Sigmoid colon (tissue), 7 donors: Measurements from ENCODE around the gene SLC39A6. TPM values are rescaled to one million over a fixed set of nuclear protein-coding genes. Genes with fewer than 3 reads are reported as not detected.
"Not testable (repeated sequence)": the region's sequence is repeated elsewhere in the genome, so short reads cannot be mapped to it uniquely, and the experiment has no call there.

Source experiments
- DNase-seq: peaks from one replicate; pipeline ENCODE4 v3.0.0-alpha.2; 2019
- H3K27ac ChIP-seq, 4 donors: fragments of 200-600 bp; sonication (generic); one replicate each; pipeline ENCODE4 v1.5.1; 2016 to 2019; ENCODE audit warnings: mild to moderate bottlenecking in 1 of 4
- H3K27me3 ChIP-seq, 3 donors: fragments of 200-600 bp; sonication (generic); one replicate each; pipeline ENCODE4 v1.5.1; 2019; ENCODE audit warnings: mild to moderate bottlenecking in 1 of 3
- H3K36me3 ChIP-seq, 4 donors: fragments of 200-600 bp; sonication (generic); one replicate each; pipeline ENCODE4 v1.5.1; 2016 to 2019
- H3K4me1 ChIP-seq, 4 donors: fragments of 200-600 bp; sonication (generic); one replicate each; pipeline ENCODE4 v1.5.1; 2017 to 2019
- H3K4me3 ChIP-seq, 4 donors: fragments of 200-600 bp; sonication (generic); one replicate each; pipeline ENCODE4 v1.5.1; 2017 to 2019; ENCODE audit warnings: mild to moderate bottlenecking in 2 of 4, moderate library complexity in 1 of 4
- H3K9me3 ChIP-seq, 4 donors: fragments of 200-600 bp in 3 of 4; sonication (generic) in 3 of 4; one replicate each; pipeline versions ENCODE4 v1.5.1 to v1.6.1; 2013 to 2019
- CTCF ChIP-seq, 4 experiments: fragments of 450-650 bp in 3 of 4; fragments of 200-600 bp in 1 of 4; IDR thresholded peaks; one replicate each; pipeline ENCODE4 v1.5.1; 2016 to 2019; ENCODE audit warnings: antibody characterized with exemption in 4 of 4, mild to moderate bottlenecking in 3 of 4, moderate library complexity in 2 of 4
- EP300 ChIP-seq, 4 donors: sonication (generic); formaldehyde crosslinking; IDR thresholded peaks; one replicate each; pipeline ENCODE4 v1.6.1; 2017; ENCODE audit warnings: antibody characterized with exemption in 4 of 4
- POLR2A ChIP-seq, 2 donors: fragments of 450-650 bp; IDR thresholded peaks; one replicate each; pipeline ENCODE4 v1.6.1; 2016; ENCODE audit warnings: antibody characterized with exemption in 2 of 2, mild to moderate bottlenecking in 2 of 2, moderate library complexity in 2 of 2
- POLR2AphosphoS5 ChIP-seq, 4 donors: sonication (generic); formaldehyde crosslinking; IDR thresholded peaks; one replicate each; pipeline ENCODE4 v1.6.1; 2017; ENCODE audit warnings: antibody characterized with exemption in 4 of 4
- WGBS, 2 donors: extraction: QIAGEN DNeasy Blood & Tissue Kit; methylation state at CpG; one replicate each; pipeline ENCODE4 v1.1.7; 2013; 5-methylcytosine and 5-hydroxymethylcytosine counted together
- intact Hi-C: fragments of 100-400 bp; cut with DNase I; formaldehyde crosslinking; loops from one replicate; pipeline ENCODE4 v1.15.1; 2023
- polyA plus RNA-seq, 3 donors: library from polyadenylated mRNA; stranded (reverse); fragments of 200-250 nt; gene quantifications; one replicate each; pipeline ENCODE4 v1.2.3, GENCODE V29; 2013
- total RNA-seq, 4 donors: library from RNA; depleted of rRNA; stranded (reverse); fragments of >200 nt; gene quantifications; one replicate each; pipeline ENCODE4 v1.1.0, GENCODE V29; 2016
- donor health status: healthy with polysubstance abuse.
- donor health status: Bipolar disorder and iron deficiency.
- donor health status: healthy.

The SLC39A6 gene
- total and polyA plus RNA-seq, 7 donors, result 1.8 to 34.6 (median 28.1) TPM

GRCh38 chr18:36120297-36120696 is 8.8 kb downstream of the SLC39A6 start:
- Histone ChIP-seq H3K27me3 (no peaks in the 10 kb centered on the region), H3K4me1 (no peaks in the 10 kb centered on the region), H3K9me3 (no peaks in the 10 kb centered on the region), H3K27ac (no peak overlapping the region), H3K36me3 (peaks cover 5 to 59% (median 7%) of the 10 kb centered on the region in 4 donors), H3K4me3 (no peak overlapping the region)
- no peak for DNase-seq
- TF ChIP-seq CTCF (IDR thresholded peaks at IDR 0.05) (no peak), POLR2A (IDR thresholded peaks at IDR 0.05) (no peak), POLR2AphosphoS5 (IDR thresholded peaks at IDR 0.05) (no peak), EP300 (IDR thresholded peaks at IDR 0.05) (no peak)
- intact Hi-C loops, result no loop called here
- 83 to 86% methylated on average over 3 of the region's 3 CpGs for WGBS, 2 donors

- DNase-seq, H3K4me3 ChIP-seq, H3K4me1 ChIP-seq, H3K27me3 ChIP-seq, H3K9me3 ChIP-seq, intact Hi-C loops, H3K27ac ChIP-seq: not testable (repeated sequence)
- WGBS, 2 donors, result 92 to 95% methylated on average over 11 of the region's 11 CpGs
- peaks cover 3 to 67% (median 15%) of the 10 kb centered on the region in 4 donors for H3K36me3 ChIP-seq
Measured at GRCh38 chr18:36116771-36117170, 12.4 kb downstream of the SLC39A6 start.

- Histone ChIP-seq H3K27me3 (no peaks in the 10 kb centered on the region), H3K4me1 (no peaks in the 10 kb centered on the region), H3K4me3 (no peak overlapping the region), H3K36me3 (peaks cover 0 to 74% (median 20%) of the 10 kb centered on the region in 4 donors), H3K9me3 (no peaks in the 10 kb centered on the region), H3K27ac (no peak overlapping the region)
- intact Hi-C loops, result no loop called here
- DNase-seq, result no peak
- 88 to 89% methylated on average over 1 of the region's 1 CpG for WGBS, 2 donors
- TF ChIP-seq POLR2AphosphoS5 (IDR thresholded peaks at IDR 0.05), result no peak
- TF ChIP-seq POLR2A (IDR thresholded peaks at IDR 0.05), result no peak
- TF ChIP-seq CTCF (IDR thresholded peaks at IDR 0.05), result no peak
- no peak for TF ChIP-seq EP300 (IDR thresholded peaks at IDR 0.05)
Measured at GRCh38 chr18:36114738-36115137, 14.4 kb downstream of the SLC39A6 start.

- H3K9me3 ChIP-seq, result no peaks in the 10 kb centered on the region
- intact Hi-C loops, result no loop called here
- no peak for DNase-seq
- no peaks in the 10 kb centered on the region for H3K27me3 ChIP-seq
- H3K4me1 ChIP-seq, result no peaks in the 10 kb centered on the region
- no peak overlapping the region for H3K27ac ChIP-seq
- TF ChIP-seq EP300 (IDR thresholded peaks at IDR 0.05) (no peak), CTCF (IDR thresholded peaks at IDR 0.05) (no peak), POLR2AphosphoS5 (IDR thresholded peaks at IDR 0.05) (no peak), POLR2A (IDR thresholded peaks at IDR 0.05) (no peak)
- H3K4me3 ChIP-seq, result no peak overlapping the region
- H3K36me3 ChIP-seq, result peaks cover 0 to 79% (median 21%) of the 10 kb centered on the region in 4 donors
- 88 to 89% methylated on average over 4 of the region's 4 CpGs for WGBS, 2 donors
Measured at GRCh38 chr18:36114251-36114650, 14.9 kb downstream of the SLC39A6 start.

GRCh38 chr18:36112302-36112701 is 16.8 kb downstream of the SLC39A6 start:
- TF ChIP-seq POLR2AphosphoS5 (IDR thresholded peaks at IDR 0.05), result no peak
- TF ChIP-seq POLR2A (IDR thresholded peaks at IDR 0.05), result no peak
- TF ChIP-seq CTCF (IDR thresholded peaks at IDR 0.05), result no peak
- TF ChIP-seq EP300 (IDR thresholded peaks at IDR 0.05), result no peak
- no peak for DNase-seq
- no peaks in the 10 kb centered on the region for H3K27me3 ChIP-seq
- no peak overlapping the region for H3K4me3 ChIP-seq
- no peaks in the 10 kb centered on the region for H3K9me3 ChIP-seq
- intact Hi-C loops, result no loop called here
- no peaks in the 10 kb centered on the region for H3K4me1 ChIP-seq
- peaks cover 0 to 82% (median 21%) of the 10 kb centered on the region in 4 donors for H3K36me3 ChIP-seq
- H3K27ac ChIP-seq, result no peak overlapping the region
